HG02642 (cell line): ENCODE data around the gene LSM10.

Experiments used
- ATAC-seq: cut with Tn5 transposase; IDR thresholded peaks from one replicate; pipeline ENCODE4 v1.9.1; 2021; ENCODE audit warnings: mild to moderate bottlenecking; ENCODE audit not compliant: unreplicated experiment, poor library complexity

The LSM10 gene

GRCh38 chr1:36397378-36398230 lies at the start of gene LSM10:
LSM10 (minus strand) TSS chr1:36397908; CDS start chr1:36394129, 3,779 bp downstream.
- peak; percentile 82 for ATAC-seq

- no peak for ATAC-seq
Measured at GRCh38 chr1:36447450-36447849, 49.7 kb upstream of the LSM10 start.

- no peak for ATAC-seq
Measured at GRCh38 chr1:36446746-36447145, 49.0 kb upstream of the LSM10 start.

GRCh38 chr1:36446271-36446670 lies 48.6 kb upstream of the LSM10 start:
- no peak for ATAC-seq

- ATAC-seq = no peak
Measured at GRCh38 chr1:36443297-36443696, 45.6 kb upstream of the LSM10 start.

- no peak for ATAC-seq
Measured at GRCh38 chr1:36442337-36442736, 44.6 kb upstream of the LSM10 start.

- no peak for ATAC-seq
Measured at GRCh38 chr1:36440646-36441045, 42.9 kb upstream of the LSM10 start.

- ATAC-seq = no peak
Measured at GRCh38 chr1:36440044-36440443, 42.3 kb upstream of the LSM10 start.

- no peak for ATAC-seq
Measured at GRCh38 chr1:36438715-36439114, 41.0 kb upstream of the LSM10 start.

- ATAC-seq = no peak
Measured at GRCh38 chr1:36436821-36437220, 39.1 kb upstream of the LSM10 start.

GRCh38 chr1:36433102-36433501 lies 35.4 kb upstream of the LSM10 start:
- no peak for ATAC-seq

GRCh38 chr1:36432616-36433015 lies 34.9 kb upstream of the LSM10 start:
- ATAC-seq = no peak

- no peak for ATAC-seq
Measured at GRCh38 chr1:36425791-36426190, 28.1 kb upstream of the LSM10 start.

GRCh38 chr1:36421649-36422048 lies 23.9 kb upstream of the LSM10 start:
- ATAC-seq = no peak

GRCh38 chr1:36420836-36421317 lies 23.2 kb upstream of the LSM10 start:
- peak; percentile 77 for ATAC-seq

- ATAC-seq = no peak
Measured at GRCh38 chr1:36420409-36420808, 22.7 kb upstream of the LSM10 start.

- no peak for ATAC-seq
Measured at GRCh38 chr1:36419569-36419968, 21.9 kb upstream of the LSM10 start.

GRCh38 chr1:36419140-36419539 lies 21.4 kb upstream of the LSM10 start:
- ATAC-seq = no peak

GRCh38 chr1:36417931-36418330 lies 20.2 kb upstream of the LSM10 start:
- no peak for ATAC-seq

- no peak for ATAC-seq
Measured at GRCh38 chr1:36415661-36416326, 18.1 kb upstream of the LSM10 start.

GRCh38 chr1:36414384-36414783 lies 16.7 kb upstream of the LSM10 start:
- no peak for ATAC-seq
